Activated CD4-positive, alpha-beta T cell treated with anti-CD3 and anti-CD28 coated beads, Interleukin-2, Interleukin-4, amounts not matched to agents 100 ng/mL and 50 ng/mL, durations not matched to agents 16 hours and 8 hours (primary cell): ENCODE results near the gene SH3RF3.

ENCODE experiments used
- DNase-seq: peaks from one replicate; pipeline ENCODE4 v3.0.0-alpha.2; 2020; ENCODE audit warnings: low spot score

Gene SH3RF3

DNA sequence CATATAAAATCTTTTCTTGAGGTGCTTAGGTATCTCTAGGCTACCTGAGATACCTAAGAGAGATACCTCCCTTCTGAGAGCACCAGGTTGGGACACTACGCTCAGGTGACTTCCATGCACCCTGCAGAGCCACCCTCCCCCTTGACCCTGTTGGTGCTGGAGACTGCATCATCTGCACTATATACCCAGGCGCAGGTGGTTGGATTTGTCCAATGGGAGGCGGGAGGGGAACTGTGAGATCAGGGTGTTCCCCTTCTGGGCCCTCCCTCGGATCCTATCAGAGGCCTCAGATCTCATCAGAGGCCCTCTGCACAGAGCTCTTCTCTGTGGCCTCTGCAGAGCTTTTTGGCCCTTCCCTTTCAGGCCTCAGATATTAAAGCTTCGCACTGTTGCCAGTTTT, 158.4 kb downstream of the SH3RF3 start:
- DNase-seq = no peak

DNA sequence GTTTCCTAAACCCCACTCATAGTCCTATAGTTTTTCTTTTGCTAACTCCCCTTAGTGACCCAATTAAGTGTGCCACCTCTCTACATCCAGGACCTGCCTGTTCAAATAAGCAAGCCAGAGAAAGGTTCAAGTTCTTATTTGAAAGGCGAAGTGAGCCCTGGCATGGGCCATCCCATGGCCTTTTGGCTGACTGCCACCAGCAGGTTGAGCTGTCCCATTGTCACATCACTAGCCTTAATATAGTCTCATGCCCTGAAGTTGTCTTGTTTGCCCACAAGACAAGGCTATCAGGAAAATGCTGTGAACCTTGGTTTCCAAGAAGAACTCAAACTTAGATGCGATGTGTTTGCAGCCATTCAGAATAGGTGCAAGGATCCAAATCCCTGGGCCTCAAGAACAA, 158.8 kb downstream of the SH3RF3 start:
- DNase-seq = no peak

DNA sequence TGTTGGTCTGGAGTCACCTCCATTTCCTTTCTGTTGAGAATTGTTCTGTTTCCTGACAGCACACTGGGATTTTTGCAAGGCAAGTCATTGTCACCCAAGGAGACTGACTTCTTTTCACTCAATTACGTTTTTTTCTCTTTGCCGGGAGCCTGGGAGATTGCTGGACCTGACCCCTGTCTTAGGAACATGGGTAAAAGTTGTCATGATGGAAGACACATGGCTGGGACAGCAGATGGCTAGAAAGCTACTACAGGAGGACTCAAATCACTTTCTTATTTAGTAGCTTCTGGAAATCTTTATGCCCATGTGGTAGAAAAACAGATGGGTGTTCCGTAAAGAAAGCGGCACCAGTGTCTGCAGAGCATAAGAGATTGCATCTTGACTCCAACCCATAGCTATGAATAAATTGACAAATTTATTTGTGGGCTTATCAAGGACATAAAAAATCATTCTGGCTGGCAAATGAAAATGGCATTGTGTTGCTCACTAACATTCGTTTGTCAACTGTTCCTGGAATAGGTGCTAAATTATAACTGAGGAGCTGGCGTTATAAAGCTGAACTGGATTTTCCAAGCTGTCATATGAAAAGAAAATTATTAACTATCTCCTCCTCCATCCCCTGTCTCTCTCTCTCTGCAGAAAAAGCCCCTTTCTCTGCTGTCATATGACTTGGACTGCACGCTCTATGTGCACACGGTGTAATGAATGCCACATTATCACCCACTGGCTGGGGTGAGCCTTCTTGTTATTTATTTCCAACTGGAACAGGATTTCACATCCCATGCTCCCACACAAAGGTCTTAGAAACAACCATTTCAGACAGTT, 159.8 kb downstream of the SH3RF3 start:
- DNase-seq = no peak

DNA sequence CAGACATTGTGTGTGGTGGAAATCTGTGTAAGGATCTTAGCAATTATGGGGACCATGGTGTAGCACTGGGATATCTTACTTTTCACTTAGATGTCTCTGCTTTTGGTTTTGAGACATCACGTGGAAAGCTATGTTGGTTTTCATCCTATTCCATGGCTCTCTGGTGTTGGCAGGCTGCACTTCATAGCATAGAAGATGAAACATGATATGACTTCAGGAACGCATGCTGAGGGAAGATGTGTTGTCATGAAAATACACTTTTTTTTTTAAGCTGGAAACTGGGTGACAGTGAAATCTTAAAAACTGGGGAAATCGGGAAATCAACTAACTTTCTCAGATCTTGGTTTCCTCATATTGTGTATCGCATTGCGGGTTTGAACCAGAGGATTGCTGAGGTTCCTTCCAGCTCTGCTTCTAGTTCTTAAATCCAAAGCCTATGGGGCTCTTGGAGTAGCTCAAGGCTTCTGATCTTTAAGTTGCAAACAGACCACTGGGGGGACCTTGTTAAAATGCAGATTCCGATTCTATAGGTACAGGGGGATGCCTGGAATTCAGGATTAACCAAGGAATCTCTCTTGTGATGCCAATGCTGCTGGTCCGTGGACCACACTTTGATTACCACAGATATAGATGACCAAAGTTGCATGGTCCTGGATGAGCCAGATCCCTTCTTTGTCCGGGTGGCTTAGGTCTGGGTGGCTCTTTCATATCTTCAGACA, 160.7 kb downstream of the SH3RF3 start:
- DNase-seq = no peak

DNA sequence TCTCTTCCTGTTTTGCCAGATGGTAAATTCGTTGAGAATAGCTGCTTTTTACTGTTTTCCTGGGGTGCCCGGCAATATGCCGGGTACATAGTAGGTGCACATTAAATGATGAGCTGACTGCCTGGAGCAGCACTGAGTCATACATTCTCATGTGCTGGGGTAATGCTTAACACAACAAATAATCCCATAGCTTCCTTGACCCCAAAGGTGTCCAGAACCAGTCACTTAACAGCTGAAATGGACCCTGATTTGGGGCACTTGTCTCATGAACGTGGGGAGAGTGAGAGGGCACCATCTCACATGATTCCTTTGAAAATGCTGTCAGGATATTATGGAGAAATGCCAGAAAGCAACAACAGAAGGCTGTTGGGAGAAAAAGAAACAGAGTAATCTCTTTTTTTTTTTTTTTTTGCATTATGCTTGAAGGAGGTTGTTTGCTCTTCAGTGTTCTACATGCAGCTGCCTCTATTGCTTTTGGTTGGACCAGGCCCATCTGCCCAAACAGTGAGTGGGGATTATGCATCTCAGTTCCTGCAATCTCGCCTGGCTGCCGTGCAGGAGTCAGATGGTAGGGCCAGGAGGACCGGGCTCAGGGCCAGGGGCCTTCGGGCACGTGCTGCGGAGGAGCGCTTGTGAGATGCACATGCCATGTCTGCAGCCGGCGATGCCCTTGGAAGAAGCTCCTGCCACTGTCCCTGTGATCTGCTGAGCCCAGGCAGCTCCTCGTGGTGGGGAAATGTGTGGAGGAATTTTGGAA, 162.1 kb downstream of the SH3RF3 start:
- DNase-seq = no peak

DNA sequence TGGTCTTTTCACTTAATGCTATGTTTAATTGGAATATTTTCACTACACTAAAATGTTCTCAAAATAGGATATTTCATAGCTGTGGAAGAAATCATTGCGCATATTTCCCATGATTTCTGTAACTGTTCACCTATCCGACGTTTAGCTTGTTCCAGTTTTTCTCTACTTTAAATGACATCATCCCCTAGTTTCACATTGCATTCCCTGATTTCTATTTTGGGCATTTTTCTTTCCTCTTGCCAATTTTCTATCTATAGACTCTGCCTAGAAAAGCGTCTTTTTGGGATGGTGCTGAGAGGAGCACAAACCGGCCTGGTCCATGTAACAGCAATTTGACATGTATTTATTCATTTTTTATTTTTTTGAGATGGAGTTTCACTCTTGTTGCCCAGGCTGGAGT, 163.4 kb downstream of the SH3RF3 start:
- DNase-seq = no peak

DNA sequence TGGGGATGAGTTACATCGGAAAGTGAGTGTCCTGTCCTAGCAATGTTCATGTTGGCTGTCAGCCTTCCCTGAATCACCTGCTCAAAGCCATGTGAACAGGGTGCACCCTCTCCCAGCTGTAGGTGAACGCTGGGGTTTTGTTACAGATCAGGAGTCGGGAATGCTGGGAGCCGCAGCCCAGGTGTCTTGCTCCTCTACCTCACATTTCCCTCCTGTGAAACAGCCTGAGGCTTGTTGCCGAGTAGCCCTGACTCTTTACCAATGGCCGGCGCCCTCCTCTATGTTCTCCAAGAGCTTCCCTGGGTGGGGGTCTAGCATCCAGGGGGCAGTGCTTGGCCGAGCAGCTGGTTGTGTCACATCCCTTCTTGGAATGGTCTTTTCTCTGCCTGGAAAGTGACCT, 164.7 kb downstream of the SH3RF3 start:
- DNase-seq = no peak

DNA sequence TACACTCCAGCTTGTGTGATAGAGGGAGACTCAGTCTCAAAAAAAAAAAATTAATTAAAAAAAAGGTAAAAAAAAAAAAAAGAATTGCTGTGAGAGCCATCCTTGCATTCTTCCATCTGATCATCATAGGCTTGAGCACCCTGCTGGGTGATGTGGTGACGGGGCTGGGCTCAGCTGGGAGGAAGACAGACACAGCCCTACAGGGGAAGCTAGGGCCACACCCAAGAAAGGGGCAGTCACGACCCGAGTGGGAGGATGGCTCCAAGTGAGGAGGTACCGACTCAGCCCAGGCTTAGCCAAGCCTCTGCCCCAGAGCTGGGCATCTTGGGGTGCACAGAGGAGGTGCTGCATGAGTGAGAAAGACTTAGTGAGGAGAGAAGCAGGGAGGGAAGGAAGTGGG, 165.5 kb downstream of the SH3RF3 start:
- DNase-seq = no peak

DNA sequence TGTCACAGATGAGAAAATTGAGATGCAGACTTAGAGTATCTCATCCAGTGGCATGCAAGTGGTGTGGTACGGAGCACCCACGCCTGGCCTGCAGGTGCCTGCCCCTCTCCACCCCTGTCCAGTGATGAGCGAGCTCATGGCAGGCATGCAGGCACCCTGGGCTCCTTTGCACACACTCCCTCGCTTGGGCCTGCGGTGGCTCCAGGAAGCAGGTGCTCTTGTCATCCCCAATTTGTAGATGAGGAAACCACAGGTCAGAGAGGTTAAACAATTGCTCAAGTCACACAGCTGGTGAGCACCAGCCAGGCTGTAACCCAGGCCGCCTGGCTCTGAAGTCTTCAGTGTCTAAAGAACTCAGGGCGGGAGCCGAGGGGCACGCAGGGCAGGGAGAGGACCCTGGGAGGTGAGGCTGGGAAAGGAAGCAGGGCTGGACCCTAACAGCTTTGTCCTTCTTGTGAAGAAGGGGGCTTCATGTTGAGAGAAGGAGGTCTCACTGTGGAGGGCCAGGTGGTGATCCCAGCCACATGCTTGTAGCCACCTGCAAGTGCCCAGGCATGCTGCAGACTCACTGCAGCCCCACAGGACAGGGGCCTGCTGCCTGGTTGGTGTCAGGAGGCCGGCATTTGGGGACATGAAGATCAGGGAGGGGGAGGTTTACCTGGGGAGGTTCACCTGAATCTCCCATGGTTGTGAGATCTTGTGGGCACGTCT, 166.2 kb downstream of the SH3RF3 start:
- DNase-seq = no peak

DNA sequence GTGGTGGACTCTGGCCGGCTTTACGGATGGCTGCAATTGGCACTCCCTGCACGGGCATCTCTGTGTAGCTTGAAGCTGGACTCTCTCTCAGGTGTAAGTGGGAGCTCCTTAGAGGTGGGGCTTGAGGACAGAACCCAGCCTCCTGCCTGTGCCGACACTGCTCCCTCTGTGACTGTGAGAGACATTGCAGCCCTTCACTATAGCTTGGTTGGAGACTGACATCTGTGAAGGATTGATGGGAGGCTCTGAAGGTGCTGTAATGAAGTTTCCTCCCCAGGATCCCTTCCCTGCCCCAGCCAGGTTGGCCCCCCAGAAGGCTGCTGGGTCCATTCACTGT, 166.7 kb downstream of the SH3RF3 start:
- no peak for DNase-seq

DNA sequence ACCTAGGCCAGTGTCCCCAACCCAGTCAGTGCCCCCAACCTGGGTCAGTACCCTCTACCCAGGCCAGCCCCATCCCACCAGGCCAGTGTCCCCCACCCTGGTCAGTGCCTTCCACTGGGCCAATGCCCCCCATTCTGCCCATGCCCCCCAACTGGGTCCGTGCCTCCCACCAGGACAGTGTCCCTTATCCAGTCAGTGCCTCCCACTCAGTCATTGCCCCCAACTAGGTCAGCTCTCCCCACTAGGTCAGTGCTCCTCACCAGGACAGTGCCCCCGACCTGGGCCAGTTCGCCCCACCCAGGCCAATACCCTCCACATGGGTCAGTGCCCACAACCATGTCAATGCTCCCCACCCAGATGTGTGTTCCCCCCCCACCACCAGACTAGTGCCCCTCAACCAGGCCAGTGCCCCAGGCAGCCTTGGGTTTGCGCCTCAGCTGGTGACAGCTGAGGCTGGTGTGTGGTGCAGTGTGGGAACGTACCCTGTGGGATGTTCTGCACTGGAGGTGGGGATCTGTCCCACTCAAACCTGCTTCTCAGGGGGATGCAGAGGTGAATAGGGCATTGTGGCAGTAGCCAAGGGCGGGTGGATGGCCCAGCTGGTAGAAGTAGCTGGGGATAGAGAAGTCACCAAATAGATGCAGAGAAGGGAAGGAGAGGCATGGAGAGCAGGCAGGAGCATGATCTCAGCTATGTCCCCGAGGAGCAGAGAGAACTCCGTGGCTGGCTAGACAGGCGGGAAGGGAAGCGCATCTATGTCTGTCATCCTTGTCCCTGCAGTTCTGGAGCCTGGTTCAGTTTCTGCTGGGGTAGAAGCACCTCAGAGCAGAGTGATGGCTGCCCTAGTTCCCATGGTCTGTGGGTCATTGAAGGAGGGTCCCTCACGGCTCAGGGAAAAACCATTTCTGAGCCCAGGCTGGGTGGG, 168.8 kb downstream of the SH3RF3 start:
- DNase-seq = no peak

DNA sequence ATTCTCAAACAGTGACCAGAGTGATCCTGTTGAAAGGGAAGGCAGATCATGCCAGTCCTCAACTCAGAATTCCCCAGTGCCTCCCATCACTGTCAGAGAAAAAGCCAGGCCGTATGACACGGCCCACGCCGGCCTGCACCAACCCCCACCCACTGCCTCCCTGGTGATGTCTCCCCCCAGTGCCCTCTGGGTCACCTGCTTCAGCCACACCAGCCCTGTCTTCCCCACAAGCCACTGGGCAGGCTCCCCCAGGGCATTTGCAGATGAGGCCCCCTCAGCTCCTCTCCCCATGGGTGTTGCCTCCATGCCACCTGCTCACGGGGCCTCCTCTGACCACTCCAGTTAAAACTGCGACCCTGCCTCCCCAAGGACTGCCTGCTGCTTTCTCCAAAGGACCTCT, 169.8 kb downstream of the SH3RF3 start:
- no peak for DNase-seq

DNA sequence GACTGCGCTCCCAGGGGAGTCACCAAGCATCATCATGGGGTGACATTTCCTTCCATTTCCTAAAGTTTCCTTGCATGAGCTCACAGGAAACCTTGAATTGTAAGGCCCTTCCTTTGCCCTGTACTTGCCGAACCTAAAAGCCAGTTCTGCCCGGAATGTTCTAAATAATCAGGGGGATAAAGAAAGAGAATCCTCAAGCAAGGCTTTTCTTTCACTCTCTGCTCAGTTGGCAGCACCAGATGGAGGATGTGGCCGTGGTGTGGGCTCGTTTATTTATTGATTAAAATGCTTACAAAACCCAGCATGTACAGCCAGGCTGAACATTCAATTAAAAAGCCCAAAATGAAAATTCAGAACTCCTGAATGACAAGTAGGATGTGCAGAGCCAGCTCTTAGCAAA, 170.5 kb downstream of the SH3RF3 start:
- DNase-seq = no peak

DNA sequence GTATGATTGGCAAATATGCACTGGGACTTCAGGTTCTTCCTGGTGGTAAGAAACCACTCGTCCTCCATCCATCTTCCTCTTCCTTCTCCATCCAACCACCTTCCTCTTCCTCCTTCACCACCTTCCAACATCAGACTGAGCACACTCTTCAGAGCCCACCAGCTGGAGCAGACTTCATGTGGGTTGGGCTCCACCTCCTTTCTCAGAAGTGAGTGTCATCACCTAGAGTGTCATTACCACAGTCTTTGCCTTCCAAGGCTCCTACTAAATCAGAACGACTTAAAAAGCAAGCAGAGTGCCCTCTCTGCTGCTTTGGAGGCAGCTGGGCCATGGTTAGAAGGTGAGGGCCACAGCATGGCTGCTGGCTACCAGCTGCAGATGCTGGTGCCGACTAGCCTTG, 171.6 kb downstream of the SH3RF3 start:
- no peak for DNase-seq

DNA sequence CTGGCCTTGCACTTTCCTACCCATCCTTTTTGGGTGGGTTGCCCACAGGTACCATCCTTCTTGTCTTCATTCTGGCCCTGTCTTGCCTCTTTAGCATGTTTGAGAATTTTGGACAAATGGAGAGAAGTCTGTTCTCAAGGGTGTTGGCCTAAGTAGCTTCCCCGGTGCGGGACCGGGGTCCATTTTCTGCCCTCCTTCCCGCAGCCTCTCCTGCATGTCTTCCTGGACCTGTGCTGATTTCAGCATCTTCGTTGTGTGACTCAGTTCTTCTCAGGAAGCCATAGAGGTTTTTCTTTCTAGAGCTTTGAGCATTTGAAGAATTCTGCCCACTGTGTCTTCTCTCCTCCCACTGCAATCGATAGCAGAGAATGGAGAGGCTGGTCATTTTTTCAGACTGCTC, 172.7 kb downstream of the SH3RF3 start:
- DNase-seq = no peak

DNA sequence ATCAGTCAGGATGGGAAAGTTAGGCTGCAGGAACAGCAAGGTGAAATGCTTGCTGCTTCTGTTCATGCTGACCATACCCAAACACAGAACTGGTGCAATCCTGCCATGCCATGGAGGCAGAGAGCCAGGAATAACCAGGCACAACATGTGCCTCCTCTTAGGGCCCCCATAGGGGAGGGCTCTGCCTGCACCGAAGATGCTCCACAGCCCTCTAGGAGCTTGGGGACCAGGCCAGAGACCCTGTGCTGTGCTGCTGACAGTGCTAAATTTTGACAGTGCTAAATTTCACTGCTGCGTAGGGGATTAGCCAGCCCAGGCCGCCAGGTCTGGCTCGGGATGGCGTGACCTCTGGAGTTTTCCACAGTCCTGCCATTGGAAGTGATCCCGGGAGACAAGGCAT, 173.3 kb downstream of the SH3RF3 start:
- no peak for DNase-seq

DNA sequence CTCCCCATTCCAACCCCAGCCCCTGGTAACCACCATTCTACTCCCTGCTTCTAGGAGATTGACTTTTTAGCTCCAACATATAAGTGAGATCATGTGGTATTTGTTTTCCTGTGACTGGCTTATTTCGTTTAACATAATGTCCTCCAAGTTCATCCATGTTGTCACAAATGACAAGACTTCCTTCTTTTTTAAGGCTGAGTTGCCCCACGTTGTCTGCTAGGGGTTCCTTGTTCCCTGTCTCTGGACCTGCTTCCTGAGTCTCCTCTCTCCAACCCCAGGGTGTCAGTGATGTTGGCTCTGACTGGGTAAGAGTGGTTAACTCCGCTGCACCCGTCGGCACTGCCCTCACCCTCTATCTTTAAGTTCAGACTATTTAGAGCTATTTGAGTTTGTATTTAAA, 175.2 kb downstream of the SH3RF3 start:
- no peak for DNase-seq

DNA sequence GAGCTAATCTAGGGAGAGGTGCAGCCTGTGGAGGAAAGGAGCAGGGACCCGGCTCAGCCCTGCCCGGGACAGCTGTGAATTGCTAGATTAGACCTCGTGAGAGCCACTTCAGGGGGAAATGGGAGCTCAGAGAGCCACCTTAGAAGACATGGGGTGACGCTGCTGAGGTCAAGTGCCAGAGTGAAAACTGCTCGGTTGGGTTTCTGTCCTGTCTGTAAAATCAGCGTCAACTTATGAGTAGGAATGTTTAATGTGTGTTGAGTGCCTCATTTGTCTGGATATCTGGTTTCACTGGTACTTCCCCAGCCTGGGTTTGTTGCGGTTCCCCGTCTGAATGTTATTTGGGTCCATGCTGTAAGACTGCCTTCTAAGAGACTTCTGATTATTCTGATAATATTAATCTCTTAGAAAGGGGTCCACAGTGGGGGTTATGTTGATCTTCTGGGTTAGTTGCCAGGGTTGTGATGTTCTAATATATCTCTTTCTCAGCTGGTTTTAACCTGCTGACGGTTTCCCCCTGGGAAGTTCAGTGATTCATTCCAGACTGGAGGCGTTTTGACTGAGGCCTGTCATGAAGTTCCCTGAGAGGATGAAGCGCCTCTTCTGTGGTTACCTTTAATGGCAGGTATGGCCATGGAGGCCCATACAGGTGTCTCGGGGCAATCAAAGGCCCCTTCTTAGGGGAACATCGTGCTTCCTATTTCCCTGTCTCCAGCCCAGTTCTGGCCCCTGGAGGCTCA, 175.9 kb downstream of the SH3RF3 start:
- DNase-seq = no peak

DNA sequence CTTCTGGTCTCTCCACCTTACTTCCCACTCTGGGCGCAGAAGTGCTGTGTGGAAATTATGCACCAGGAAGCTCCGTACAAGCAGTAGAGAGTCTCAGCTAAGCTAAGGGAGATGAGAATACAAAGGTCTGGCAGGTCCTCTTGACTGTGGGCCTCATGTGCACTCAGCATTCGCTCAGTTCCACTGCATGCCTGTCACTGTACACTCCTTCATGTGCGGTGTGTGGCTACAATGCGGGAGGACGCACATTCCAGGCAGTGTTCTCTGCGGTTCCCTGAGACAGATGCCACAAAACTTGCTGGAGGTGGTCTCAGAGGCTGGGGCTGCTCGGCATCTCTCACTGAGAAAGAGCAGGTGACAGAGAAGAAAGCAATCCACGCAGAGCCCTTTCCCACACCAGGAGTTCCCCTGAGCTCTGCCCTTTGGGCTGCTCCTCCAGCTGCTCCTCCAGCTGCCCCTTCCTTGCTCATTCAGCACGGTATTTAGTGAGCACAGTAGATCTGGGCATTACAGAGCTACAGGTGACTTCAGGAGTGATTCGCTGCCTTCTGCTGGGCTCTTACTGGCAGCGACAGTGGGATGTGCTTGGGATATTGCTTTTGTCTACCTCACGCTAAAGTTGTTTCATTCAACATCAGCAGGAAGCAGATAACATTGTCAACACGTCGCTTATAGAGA, 176.6 kb downstream of the SH3RF3 start:
- DNase-seq = no peak

DNA sequence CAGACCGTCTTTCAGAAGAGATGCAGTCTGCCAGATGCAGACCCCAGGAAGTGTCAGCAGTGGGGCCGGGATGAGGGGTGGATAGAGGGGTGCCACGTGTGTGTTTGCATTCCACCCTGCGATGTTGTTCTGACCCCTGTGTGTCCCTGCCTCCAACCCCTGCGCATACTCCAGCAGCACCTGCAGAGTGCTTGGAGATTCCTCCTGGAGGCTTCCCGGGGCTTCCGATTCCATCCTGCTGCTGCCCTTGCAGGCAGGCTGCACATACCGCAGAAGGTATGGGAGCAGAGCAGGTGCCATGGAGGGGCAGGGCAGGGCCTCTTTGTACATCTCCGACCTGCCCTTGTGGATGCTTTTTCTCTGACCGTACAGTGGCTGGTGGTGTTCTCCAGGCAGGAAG, 177.2 kb downstream of the SH3RF3 start:
- no peak for DNase-seq
